GM21423 (cell line): Measurements from ENCODE around the gene ATP10B.
"Not testable (repeated sequence)": the region's sequence is repeated elsewhere in the genome, so short reads cannot be mapped to it uniquely, and the experiment has no call there.

Experiments
- ATAC-seq: cut with Tn5 transposase; IDR thresholded peaks from one replicate; pipeline ENCODE4 v1.9.1; 2021; ENCODE audit warnings: mild to moderate bottlenecking, moderate library complexity; ENCODE audit not compliant: unreplicated experiment

Gene ATP10B

DNA sequence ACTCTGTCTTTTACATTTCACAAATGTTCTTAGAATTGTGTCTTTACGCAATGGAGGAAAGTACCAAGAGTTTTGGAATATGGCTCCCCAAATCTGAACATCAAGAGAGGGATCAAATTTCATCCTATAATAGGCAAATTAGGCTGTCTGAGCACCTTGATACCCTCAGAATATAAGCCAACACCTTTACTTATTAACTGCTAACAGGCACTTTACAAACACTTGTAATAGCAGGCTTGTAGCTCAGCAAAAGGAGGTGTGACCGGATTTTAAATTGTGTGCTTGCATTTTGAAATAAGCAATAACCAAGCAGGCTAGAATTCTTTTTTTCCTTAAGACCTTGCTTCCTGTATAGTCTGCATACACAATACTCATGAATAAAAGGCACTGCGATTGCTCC is 92.0 kb downstream of the ATP10B start:
- no peak for ATAC-seq

DNA sequence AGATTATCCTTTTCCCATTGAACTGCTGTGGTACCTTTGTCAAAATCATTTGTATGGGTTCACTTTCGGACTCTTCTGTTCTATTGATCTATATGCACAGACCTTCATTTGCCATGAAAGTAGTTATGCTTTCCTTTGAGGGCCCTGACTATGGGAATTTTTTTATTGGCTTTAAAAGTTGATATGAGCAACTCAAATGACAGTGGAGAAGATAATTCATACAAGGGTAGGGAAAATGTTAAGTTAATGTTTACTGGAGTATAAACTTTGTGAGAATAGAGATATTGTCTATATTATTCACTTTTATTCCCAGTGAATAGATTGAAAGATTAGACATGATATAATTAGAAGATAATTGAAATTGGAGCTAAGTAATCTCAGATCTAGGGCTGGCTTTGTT is 94.8 kb downstream of the ATP10B start:
- ATAC-seq, result no peak

GRCh38 chr5:160750938-160751657 is 100.9 kb downstream of the ATP10B start:
- ATAC-seq, result no peak

DNA sequence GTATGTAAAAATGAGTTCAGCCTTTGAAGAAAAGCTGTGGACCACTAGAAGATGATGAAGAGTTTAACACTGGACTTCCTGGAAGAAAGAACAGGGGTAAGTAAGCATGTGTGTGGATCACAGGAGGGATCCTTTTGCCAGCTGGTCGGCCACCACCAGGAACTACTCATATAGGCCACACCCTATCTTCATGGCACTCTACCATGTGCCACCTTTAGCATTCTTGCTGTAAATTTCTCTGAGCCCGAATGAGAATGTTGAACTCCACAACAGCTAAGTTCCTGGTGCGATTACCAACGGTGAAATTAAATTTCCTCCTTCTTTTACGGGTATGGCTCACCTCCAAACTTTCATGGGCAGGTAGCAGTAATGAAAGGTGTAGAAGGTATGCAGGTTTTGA is 102.3 kb downstream of the ATP10B start:
- no peak for ATAC-seq

GRCh38 chr5:160749026-160749425 is 103.0 kb downstream of the ATP10B start:
- no peak for ATAC-seq

- ATAC-seq, result no peak
These were observed 104.0 kb downstream of the ATP10B start for GRCh38 chr5:160747987-160748386.

- ATAC-seq, result no peak
These were observed 104.5 kb downstream of the ATP10B start for GRCh38 chr5:160747559-160747958.

DNA sequence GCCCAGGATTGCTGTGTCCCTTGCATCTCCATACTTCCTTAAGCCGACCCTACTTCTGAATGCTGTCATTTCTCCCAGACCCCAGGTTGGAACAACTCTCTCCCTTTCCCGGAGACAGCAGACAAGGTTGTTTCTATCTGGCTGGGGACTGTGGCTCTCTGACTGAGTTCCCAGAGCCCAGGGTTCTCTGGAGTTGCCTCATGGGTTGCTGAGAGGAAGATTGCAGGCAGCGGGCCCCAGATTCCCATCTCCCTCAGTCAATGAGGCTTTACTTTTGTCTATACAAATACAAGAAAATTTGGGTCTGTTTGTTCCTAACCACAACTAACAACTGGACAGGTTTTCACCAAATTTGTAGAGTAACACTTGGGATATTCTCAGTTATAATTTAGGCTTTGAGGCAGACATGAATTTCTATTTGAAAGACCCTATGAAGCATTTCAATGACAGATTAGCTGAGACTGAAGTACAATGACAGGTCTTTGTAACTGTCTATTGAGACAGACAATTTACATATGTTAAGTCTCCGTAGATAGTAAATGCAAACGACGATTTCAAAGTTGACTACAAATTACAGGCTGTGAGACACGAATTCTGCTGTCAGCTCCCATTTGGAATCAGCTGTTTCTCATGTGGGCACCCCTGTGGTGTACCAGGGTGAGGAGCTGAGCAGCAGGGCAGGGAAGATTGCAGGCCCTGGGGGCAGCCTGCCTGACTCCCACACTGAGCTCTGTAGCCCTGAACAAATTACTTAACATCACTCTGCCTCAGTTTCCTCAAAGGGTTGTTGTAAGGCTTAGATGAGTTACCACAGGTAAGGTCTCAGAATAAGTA is 107.5 kb downstream of the ATP10B start:
- no peak for ATAC-seq

DNA sequence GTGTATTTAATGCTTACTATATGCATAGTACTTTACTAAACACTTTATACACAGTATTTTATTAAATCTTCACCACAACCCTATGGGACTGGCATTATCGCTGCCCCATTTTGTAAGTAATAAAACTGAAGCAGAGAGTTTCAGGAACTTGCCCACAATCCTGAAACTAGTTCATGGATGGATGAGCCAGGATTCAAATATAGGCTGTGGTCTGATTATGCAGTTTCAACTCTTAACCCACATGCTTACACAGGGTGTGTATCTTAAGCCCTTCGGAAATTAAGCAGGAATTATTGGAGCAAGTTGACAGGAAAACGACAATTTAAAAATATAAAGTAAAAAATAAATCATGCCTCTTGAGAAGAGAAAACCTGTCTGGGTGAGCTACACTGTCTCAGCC is 109.0 kb downstream of the ATP10B start:
- no peak for ATAC-seq

DNA sequence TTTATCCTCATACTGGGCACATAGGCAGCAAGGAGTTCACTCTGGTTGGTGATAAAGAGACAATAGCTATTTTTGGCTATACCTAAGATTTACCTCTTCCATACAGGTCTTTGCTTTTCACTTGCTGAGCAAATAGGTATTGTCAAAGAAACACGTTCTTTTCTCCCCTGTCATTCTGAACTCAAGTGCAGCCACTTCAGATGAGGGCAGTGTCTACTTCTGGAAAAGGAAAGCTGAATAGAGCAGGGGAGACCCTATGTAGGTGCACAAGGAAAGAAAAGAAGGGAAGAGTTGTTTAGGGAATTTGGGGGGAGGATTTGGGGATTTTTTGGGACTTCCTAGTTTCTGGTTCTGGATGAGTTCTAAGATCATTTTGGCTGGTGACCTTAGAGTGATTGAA is 109.6 kb downstream of the ATP10B start:
- ATAC-seq, result no peak

DNA sequence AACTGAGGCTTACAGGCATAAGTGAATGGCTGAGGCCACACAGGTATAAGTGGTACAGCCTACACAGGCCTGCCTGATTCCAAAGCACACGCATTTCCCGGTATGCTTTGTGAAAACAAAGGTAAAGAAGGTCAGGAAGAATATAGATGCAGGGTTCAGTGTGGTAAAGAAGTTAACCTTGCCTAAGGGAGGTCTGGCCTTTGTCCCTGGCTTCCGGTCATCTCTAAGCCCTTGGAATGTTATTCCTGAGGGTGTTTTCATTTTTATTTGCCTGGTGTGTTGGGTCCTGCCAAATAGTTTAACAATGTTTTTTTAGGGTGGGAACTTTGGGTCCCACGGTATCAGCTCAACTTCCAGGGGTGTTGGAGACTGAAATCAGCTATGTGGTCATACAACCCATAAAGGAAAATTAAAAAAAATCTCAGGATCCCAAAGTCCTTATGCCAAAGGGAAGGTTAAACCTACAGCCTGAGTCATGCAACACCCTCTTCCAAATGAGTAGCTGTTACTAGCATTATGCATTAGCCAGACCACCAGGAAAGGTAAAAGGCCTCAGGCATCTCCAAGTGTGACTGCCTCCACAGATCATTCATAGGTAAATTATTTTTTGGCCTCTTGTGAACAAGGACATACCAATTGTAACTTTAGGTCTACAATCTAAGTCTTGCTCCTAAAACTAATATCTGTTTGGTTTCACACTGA is 124.6 kb downstream of the ATP10B start:
- no peak for ATAC-seq

DNA sequence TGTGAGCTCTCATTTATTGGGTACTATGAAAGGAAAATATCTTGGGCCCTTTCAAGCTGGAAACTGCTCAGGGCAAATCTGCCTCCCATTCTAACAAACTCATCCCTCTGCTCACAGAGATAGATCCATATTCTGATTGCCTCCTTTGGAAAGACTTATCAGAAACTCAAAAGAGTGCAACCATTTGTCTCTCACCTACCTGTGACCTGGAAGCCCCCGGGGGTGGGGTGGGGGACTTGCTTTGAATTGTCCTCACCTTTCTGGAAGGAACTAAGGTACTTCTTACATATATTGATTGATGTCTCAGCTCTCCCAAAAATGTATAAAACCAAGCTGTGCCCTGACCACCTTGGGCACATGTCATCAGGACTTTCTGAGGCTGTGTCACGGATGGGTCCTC is 125.3 kb downstream of the ATP10B start:
- ATAC-seq, result no peak

DNA sequence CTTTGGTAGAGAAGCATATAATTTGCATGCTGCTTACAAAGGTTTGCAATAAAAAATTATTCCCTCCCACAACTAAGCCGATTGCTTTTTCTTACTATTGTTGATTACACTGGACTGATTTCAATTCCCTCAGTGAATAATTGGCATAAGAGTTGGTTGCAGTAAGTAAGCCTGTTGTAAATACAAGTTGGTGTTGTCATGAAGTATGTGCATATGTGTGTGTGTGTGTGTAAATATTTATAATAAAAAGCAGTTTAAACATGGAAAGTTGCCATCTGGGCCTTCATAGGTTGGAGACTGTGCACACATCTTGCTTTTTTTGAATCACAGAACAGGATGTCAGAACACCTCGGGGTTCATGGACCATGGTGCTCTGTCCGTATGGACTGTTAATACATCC is 131.2 kb downstream of the ATP10B start:
- ATAC-seq, result no peak

DNA sequence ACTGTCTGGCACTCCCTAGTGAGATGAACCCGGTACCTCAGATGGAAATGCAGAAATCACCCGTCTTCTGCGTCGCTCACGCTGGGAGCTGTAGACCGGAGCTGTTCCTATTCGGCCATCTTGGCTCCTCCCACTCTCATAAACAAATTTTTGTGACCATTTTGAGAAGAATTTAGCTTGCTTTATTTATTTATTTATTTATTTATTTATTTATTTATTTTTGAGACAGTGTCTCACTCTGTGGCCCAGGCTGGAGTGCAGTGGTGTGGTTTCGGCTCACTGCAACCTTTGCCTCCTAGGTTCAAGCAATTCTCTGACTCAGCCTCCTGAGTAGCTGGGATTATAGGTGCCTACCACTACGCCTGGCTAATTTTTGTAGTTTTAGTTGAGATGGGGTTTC is 136.5 kb downstream of the ATP10B start:
- ATAC-seq, result not testable (repeated sequence)

DNA sequence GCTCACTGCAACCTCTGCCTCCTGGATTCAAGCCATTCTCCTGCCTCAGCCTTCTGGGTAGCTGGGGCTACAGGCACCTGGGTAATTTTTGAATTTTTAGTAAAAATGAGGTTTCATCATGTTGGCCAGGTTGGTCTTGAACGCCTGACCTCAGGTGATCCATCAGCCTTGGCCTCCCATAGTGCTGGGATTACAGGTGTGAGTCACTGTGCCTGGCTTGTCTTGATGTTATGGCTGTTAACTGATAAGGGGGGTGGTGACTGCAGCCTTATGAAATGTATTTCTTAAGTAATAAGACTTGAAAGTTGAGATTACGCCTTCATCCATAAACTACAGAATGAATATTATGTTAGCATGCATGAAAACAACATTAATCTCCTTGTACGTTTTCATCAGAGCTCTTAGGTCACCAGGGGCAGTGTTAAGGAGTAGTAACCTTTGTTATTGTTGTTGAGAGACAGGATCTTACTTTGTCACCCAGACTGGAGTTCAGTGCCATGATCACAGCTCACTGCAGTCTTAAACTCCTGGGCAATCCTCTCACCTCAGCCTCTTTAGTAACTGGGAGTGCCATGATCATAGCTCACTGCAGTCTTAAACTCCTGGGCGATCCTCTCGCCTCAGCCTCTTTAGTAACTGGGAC is 148.3 kb downstream of the ATP10B start:
- no peak for ATAC-seq

DNA sequence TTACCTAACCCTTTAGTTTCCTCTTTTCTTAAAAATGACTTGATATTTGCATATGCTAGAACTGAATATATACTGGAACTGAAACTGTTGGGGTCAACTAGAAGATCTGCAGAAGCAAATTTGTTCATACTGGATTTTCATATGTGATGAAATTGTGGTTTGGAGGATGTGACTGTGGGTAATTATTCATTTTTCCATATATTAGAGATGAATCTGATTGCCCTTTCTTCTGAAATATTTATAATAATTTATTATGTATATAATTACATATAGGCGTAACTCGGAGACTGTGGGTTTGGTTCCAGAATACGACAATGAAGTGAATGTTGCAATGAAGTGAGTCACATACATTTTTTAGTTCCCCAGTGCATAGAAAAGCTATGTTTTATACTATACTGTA is 149.1 kb downstream of the ATP10B start:
- ATAC-seq, result peak; percentile 96

DNA sequence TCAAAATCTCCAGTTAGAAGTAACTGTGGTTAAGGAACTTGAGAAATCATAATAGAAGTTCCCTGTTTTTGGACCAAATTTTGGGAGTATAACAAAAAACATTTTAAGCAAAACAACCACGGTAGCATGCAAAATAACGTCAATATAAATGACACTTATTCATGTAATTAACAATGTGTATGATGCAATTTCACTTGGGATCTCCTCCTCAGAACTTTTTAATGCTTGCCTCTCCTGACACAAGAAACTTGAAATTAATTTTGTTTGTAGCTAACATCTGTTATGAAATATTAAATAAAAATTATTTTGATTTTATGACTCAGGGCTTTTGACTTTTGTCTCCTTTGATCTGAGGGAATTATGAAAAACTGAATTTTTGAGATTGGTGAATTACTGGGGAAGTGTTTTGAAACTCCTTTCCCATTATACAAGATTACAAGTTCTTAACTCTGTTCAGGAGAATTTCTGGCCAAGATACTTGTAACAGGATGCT is 149.7 kb downstream of the ATP10B start:
- ATAC-seq, result no peak

- no peak for ATAC-seq
These were observed 150.6 kb downstream of the ATP10B start for GRCh38 chr5:160701403-160701802.

DNA sequence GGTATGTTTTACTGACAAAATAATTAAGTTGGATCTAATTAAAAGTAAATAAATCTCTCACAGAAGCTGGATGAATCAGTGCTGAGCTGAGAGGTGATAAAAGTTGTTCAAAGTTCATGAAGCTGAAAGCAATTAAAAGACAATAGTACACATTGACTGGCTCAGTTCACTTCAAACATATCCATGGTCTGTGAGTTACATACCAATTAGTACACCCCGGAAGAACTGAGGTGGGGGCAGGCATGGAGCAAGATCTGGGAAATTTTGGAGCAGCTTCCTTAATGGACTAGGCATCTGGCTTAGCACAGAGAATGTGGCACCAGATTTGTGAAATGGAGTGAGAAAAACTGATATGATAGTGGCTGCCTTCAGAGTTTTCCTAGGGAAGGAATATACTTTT is 152.7 kb downstream of the ATP10B start:
- ATAC-seq, result no peak

DNA sequence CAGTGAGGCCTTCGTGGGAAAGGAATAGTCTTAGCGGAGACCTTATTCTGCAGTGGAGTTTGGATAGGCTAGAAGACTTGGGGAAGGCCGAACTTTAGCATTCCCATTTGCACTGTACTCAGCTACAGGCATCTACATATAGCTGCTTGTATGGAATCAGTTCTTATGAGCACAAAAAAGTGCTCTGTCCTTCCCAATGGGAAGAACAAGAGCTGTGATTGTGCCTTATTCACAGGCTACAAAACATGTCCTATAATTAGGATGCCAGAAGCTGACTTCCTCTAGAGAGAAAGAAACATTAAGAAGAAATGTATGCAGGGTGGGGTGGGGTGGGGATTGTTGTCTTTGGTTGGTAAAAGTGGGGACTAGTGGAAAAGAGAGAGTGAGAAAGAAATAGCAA is 154.7 kb downstream of the ATP10B start:
- ATAC-seq, result no peak

GRCh38 chr5:160694896-160695295 is 157.1 kb downstream of the ATP10B start:
- ATAC-seq, result no peak
